Activated T-helper 1 cell treated with anti-CD3 and anti-CD28 coated beads, Interleukin-12 subunit alpha, Interleukin-12 subunit beta, Interleukin-2, Interleukin-4 antibody, amounts not matched to agents 30 ng/mL and 10 ng/mL and 1 ng/mL, durations not matched to agents 14 hours and 24 hours and 36 hours (primary cell): ENCODE data around the gene KCNK15. TPM values are rescaled to one million over a fixed set of nuclear protein-coding genes. Genes with fewer than 3 reads are reported as not detected.
A peak's percentile ranks its signal among the peaks of the same experiment; 100 is the strongest.
"Not testable (repeated sequence)": the region's sequence is repeated elsewhere in the genome, so short reads cannot be mapped to it uniquely, and the experiment has no call there.

Experiments
- DNase-seq: peaks from one replicate; pipeline ENCODE4 v3.0.0; 2021; ENCODE audit warnings: low spot score
- H3K27ac Mint-ChIP-seq: one replicate; pipeline ENCODE4 v1.8.0; 2021; ENCODE audit warnings: mild to moderate bottlenecking, mixed read lengths
- H3K27me3 Mint-ChIP-seq: one replicate; pipeline ENCODE4 v1.8.0; 2022; ENCODE audit warnings: mild to moderate bottlenecking, moderate library complexity, mixed read lengths; ENCODE audit not compliant: insufficient read depth
- H3K36me3 Mint-ChIP-seq: one replicate; pipeline ENCODE4 v1.8.0; 2021; ENCODE audit warnings: low read depth, mixed read lengths
- H3K4me1 Mint-ChIP-seq: one replicate; pipeline ENCODE4 v1.8.0; 2021; ENCODE audit warnings: low read depth, mixed read lengths
- H3K4me3 Mint-ChIP-seq: one replicate; pipeline ENCODE4 v1.8.0; 2021; ENCODE audit warnings: mild to moderate bottlenecking, moderate library complexity, mixed read lengths
- H3K9me3 Mint-ChIP-seq: one replicate; pipeline ENCODE4 v1.8.0; 2021; ENCODE audit warnings: mixed read lengths
- intact Hi-C: fragments of 100-400 bp; cut with micrococcal nuclease; formaldehyde crosslinking; loops from one replicate; pipeline ENCODE4 v1.15.1; 2024
- total RNA-seq: library from RNA; stranded (reverse); gene quantifications from 2 replicates; pipeline ENCODE4 v1.2.3, GENCODE V29; 2022

KCNK15 gene
- total RNA-seq, 1 donor from 2014 or later = 1.1 TPM

DNA sequence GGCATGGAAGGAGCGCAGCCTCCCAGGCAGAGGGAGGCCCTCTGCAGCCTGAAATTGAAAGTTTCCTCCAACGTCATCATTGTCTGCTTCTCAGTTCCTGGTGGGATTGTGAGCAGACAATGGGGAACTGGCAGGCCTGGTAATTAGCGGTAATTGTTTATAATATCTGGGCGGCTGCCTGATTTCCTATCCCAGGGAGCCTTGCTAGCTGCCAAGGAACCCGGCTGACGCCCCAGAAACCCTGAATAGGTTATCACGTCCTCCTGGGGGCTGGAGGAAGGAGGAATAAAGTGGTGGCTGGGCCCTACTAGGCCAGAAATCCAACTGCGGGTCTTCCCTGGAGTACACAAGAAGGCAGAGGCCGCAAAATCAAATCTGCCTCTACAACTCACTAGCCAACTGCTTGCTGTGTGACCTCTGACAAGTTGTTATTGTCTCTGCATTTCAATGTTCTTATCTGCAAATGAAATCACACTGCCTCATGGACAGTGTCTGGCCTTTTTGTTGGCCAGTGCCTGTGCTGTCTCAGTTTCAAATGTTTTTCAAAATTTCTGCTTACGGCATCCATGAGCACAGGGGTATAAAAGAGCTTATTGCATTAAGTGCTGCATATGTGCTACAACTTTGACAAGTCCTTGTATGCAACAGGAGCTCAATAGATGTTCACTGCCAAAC is 16.9 kb downstream of the KCNK15 start:
- H3K27ac Mint-ChIP-seq = no peak overlapping the region
- DNase-seq = no peak
- no peaks in the 10 kb centered on the region for H3K4me1 Mint-ChIP-seq
- no peak overlapping the region for H3K4me3 Mint-ChIP-seq
- intact Hi-C loops = no loop called here
- H3K9me3 Mint-ChIP-seq = no peaks in the 10 kb centered on the region
- H3K27me3 Mint-ChIP-seq = peaks cover 12% of the 10 kb centered on the region
- no peaks in the 10 kb centered on the region for H3K36me3 Mint-ChIP-seq

DNA sequence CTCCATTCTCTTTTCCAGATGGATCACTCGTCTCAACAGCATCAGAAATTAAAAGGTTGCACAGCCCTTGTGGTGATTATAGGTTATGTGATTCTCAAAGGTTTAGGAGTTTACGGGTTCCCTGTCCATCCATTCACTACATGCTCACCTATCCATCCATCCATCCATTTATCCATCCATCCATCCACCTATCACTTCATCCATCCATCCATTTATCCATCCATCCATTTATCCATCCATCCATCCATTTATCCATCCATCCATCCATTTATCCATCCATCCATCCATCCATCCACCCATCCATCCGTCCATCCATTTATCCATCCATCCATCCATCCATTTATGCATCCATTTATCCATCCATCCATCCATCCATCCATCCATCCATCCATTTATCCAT is 18.1 kb downstream of the KCNK15 start:
- DNase-seq, intact Hi-C loops, H3K4me3 Mint-ChIP-seq, H3K27ac Mint-ChIP-seq, H3K4me1 Mint-ChIP-seq, H3K36me3 Mint-ChIP-seq, H3K9me3 Mint-ChIP-seq: not testable (repeated sequence)
- H3K27me3 Mint-ChIP-seq = peaks cover 12% of the 10 kb centered on the region

DNA sequence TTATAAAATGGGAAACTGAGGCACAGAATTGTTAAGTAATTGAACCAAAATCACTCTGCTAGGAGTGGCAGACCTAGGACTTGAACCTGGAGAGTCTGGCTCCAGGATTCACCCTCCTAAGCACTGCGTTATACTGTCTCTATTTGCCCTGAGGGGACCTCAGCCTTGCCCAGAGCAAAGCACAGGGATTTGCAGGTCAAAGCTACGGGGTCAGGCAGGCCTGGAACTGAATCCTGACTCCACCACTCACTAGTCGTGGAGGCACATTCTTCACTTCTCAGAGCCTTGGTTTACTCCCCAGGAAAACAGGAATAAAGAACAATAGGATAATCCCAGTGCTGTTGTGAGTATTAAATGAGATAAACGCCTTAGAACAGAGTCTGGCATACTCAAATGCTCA is 19.4 kb downstream of the KCNK15 start:
- Mint-ChIP-seq H3K9me3 (no peaks in the 10 kb centered on the region), H3K27me3 (peaks cover 10% of the 10 kb centered on the region), H3K36me3 (no peaks in the 10 kb centered on the region), H3K27ac (no peak overlapping the region), H3K4me1 (no peaks in the 10 kb centered on the region), H3K4me3 (no peak overlapping the region)
- intact Hi-C loops = no loop called here
- DNase-seq = no peak

DNA sequence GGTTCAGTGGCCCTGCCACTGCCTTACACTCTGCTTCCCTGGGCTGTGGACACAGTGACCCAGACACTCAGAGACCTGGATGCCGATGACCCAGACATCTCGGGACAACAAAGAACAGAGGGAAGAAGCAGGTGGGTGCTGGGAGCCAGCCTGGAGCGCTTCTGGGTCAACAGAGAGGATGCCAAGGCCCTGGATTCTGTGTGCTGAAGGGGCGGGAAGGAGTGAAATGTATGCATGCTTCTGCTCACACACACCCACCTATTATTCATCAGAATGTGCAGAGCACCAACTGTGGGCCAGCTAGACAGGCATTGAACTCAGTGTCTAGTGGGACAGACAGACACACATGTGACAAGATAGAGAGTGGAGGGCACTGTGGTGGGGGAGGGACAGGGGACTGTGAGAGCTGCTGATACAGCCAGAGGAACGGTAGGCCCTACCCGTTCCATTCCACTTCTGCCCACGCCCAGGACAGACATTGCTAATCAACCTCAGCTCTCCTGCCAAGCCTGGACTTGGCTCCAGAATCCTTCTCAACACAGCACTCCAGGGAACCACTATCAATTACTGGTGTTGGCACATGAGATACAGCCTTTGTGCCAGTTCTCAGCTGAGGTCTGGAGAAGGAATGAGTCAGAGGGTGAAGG is 20.2 kb downstream of the KCNK15 start:
- no peak overlapping the region for H3K27ac Mint-ChIP-seq
- peaks cover 8% of the 10 kb centered on the region for H3K27me3 Mint-ChIP-seq
- no peaks in the 10 kb centered on the region for H3K9me3 Mint-ChIP-seq
- intact Hi-C loops = no loop called here
- H3K4me3 Mint-ChIP-seq = no peak overlapping the region
- no peaks in the 10 kb centered on the region for H3K4me1 Mint-ChIP-seq
- no peak for DNase-seq
- H3K36me3 Mint-ChIP-seq = no peaks in the 10 kb centered on the region

DNA sequence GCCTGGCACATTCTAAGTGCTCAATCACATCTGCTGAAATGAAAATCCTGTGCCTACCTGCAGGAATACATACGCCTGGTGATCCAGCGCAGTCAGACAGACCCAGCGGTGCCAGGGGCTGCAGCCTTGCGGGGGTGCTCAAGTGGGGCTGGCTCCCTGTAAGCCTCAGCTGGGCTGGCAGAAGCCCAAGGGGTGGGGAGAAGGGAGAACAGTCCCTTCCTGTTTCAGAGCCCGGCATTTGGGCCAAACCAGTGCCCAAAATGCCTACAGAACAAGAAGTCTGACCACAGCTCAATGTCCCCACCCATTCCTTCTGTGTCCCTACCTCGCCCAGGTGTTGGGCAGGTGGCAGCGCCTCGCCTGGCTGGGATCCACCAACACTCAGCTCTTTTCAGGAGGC is 22.6 kb downstream of the KCNK15 start:
- H3K4me1 Mint-ChIP-seq = no peaks in the 10 kb centered on the region
- no peaks in the 10 kb centered on the region for H3K9me3 Mint-ChIP-seq
- no peaks in the 10 kb centered on the region for H3K36me3 Mint-ChIP-seq
- no peak overlapping the region for H3K4me3 Mint-ChIP-seq
- peaks cover 8% of the 10 kb centered on the region for H3K27me3 Mint-ChIP-seq
- H3K27ac Mint-ChIP-seq = no peak overlapping the region
- no peak for DNase-seq
- intact Hi-C loops = no loop called here

DNA sequence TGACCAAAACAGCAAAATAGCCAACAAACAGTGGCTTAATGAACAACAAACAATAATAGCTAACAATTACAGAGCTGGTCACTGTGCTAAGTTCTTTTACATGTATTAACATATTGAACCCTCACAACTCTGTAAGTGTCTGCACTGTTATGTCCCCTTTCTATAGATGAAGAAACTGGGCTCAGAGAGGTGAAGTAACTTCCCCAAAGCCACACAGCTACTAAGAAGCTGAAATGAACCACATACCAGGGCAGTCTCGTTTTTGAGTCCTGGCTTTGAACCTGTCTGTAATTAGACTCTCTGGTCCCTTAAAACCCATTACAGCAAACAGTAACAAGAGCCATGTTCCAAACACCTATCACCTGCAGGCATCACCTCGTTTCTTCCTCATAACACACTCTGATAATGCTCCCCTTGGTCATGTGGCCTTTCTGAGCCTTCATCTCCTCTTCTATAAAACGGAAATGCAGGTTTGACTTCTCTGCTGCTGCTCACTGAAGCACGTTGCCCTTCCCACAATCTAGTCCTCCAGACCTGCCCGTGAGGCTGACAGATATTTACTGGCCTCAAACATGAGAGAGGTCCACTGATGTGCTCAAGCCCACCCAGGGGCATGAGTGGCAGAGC is 23.3 kb downstream of the KCNK15 start:
- no peaks in the 10 kb centered on the region for H3K36me3 Mint-ChIP-seq
- H3K27me3 Mint-ChIP-seq = peaks cover 8% of the 10 kb centered on the region
- H3K27ac Mint-ChIP-seq = no peak overlapping the region
- intact Hi-C loops = no loop called here
- H3K4me3 Mint-ChIP-seq = no peak overlapping the region
- no peaks in the 10 kb centered on the region for H3K4me1 Mint-ChIP-seq
- no peaks in the 10 kb centered on the region for H3K9me3 Mint-ChIP-seq
- DNase-seq = no peak

DNA sequence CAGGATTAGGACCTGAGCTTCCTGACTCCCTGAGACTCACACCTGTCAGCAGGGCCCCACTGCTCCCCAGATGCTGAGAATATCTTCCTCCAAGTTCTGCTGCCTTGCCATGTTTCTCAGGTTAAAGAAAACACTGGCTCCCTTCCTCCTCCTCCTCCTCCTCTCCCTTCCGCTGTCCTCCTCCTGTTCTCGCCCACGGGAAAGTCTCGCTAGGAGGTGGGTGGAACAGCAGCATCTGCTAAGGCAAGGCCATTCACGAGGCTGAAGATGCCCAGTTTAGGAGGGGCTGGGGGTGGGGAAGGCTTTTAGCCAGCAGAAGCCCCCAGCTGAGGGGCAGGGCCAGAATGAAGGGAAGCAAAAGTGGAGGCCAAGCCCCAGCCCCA is 23.8 kb downstream of the KCNK15 start:
- intact Hi-C loops = no loop called here
- Mint-ChIP-seq H3K9me3 (no peaks in the 10 kb centered on the region), H3K27ac (no peak overlapping the region)

DNA sequence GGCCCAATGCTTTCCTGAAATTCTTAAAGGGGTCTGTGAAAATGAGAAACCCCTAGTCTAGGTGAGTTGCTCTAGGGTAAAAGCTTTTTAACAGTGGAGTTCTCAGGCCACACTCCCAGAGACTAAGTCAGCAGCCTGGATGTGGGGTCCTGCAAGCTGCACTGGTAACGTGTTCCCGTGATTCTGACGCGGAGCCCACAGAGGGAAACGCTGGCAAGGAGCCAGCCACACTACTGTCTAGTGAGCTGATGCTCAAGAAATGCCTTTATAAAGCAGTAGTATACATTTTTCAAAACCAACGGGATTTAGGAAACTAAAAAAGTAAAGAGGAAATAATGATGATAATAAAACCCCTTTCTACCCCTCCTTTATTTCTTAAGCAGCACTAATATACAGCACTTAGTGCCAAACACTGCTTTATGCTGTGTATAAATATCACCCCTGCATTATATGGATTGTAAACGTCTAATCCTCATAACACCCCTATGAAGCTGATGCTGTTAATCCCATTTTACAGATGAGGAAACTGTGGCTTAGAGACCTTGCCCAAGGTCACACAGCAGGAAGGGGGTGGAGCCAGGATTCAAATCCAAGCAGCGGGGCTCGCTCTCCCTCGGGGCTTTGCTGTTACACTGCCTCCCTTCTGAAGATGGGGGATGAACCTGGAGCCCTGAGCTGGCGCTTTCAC is 25.0 kb downstream of the KCNK15 start:
- Mint-ChIP-seq H3K27ac (no peak overlapping the region), H3K4me3 (no peak overlapping the region), H3K36me3 (no peaks in the 10 kb centered on the region), H3K4me1 (no peaks in the 10 kb centered on the region), H3K9me3 (no peaks in the 10 kb centered on the region), H3K27me3 (peaks cover 6% of the 10 kb centered on the region)
- intact Hi-C loops = no loop called here
- DNase-seq = no peak

More for the DNA sequence above, 23.8 kb downstream of the KCNK15 start:
- H3K4me3 Mint-ChIP-seq = no peak overlapping the region
- no peaks in the 10 kb centered on the region for H3K36me3 Mint-ChIP-seq
- DNase-seq = no peak
- peaks cover 8% of the 10 kb centered on the region for H3K27me3 Mint-ChIP-seq
- H3K4me1 Mint-ChIP-seq = no peaks in the 10 kb centered on the region

DNA sequence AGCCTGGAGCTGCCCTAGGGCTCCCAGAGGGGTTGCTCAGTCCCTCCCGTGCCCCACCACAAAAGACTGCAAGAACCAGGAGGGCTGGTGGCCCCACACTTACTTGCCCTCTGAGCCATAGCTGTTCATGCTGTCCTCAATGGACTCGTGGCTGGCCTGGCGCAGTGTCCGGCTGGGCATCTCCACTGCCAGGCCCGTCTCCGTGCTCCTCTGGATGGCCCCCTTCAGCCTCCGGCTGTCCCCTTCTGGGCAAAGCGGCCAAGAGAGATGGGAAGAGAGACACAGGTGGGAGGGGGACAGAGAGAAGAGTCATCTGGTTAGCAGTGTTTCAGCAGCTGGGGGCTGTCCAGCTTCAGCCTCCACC is 25.5 kb downstream of the KCNK15 start:
- Mint-ChIP-seq H3K4me1 (no peaks in the 10 kb centered on the region), H3K4me3 (no peak overlapping the region), H3K9me3 (no peaks in the 10 kb centered on the region), H3K27me3 (peaks cover 5% of the 10 kb centered on the region), H3K36me3 (no peaks in the 10 kb centered on the region), H3K27ac (no peak overlapping the region)
- no peak for DNase-seq
- intact Hi-C loops = no loop called here

DNA sequence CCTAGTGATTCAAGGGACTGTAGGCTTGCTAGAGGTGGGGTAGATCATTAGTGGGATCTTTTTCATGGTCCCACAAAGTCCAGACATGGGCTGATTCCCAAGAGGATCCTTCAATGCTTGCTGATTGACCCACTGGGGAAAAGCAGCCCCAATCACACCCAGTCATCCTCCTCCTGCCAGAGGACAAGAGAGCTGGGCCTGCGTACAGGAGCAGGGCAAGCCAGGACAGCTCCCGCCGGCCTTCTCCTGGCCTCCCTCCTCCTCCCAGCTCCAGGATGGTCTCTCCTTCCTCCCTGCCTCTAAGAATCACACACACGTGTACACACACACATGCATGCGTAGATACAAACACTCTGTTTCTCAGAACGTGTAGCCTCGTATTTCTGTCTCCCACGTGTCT is 27.0 kb downstream of the KCNK15 start:
- Mint-ChIP-seq H3K9me3 (no peaks in the 10 kb centered on the region), H3K36me3 (no peaks in the 10 kb centered on the region), H3K4me3 (no peak overlapping the region), H3K27me3 (peaks cover 5% of the 10 kb centered on the region), H3K4me1 (no peaks in the 10 kb centered on the region), H3K27ac (no peak overlapping the region)
- intact Hi-C loops = no loop called here
- no peak for DNase-seq

DNA sequence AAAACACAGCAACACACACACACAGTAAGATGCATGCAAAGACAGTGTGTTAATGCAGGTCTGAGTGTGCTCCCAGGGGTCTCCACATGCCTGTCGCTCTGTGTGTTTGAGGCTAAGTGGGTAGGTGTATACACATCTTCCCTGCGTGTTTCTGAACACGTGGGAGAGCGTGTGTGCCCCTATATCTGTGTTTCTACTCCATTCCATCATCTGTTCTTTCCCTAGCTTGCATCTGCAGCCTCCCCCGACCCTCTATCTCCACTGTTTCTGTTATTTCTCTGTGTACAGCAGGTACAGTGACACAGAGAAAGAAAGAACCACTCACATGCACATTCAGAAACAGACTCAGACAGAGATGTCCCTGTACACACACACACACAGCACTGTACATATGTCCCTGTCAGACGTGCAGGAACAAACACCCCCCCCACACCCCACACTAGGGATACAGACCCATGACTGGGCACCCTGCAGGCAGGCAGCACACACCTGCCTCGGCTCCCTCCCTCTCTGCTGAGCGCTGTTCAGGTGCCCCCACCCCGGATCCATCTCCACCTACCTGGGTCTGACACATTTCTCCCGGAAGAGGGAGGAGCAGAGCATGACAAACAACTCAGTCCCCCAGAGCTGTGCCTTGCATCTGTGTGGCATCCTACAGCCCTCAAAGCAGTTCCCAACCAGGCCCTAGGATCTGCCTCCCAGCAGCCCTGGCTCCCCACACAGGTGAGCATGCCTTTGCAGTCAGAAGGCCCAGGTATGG is 27.6 kb downstream of the KCNK15 start:
- Mint-ChIP-seq H3K4me3 (no peak overlapping the region), H3K27me3 (peaks cover 5% of the 10 kb centered on the region), H3K27ac (no peak overlapping the region), H3K4me1 (no peaks in the 10 kb centered on the region), H3K9me3 (no peaks in the 10 kb centered on the region), H3K36me3 (no peaks in the 10 kb centered on the region)
- DNase-seq = no peak
- intact Hi-C loops = no loop called here

DNA sequence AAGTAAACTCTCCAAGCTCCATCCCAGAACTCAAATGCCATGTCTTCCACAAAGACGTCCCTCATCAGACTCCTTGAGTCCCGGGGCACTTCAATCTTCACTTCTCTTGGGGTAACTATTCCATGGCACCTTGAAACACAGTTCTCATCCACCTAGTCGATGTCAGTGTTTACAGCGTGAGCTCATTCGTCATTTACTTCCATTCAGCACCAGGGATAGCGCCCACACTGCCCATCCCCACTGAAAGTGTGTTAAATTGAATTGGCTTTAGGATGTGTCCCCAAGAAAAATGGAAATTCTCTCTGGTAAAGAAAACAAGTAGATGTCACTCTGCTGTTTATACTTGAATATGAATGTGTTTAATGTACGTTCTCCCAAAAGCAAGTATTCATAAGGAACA is 31.3 kb downstream of the KCNK15 start:
- Mint-ChIP-seq H3K4me1 (no peaks in the 10 kb centered on the region), H3K27me3 (peaks cover 6% of the 10 kb centered on the region), H3K9me3 (no peaks in the 10 kb centered on the region), H3K4me3 (no peak overlapping the region), H3K36me3 (no peaks in the 10 kb centered on the region), H3K27ac (no peak overlapping the region)
- no peak for DNase-seq
- intact Hi-C loops = no loop called here

DNA sequence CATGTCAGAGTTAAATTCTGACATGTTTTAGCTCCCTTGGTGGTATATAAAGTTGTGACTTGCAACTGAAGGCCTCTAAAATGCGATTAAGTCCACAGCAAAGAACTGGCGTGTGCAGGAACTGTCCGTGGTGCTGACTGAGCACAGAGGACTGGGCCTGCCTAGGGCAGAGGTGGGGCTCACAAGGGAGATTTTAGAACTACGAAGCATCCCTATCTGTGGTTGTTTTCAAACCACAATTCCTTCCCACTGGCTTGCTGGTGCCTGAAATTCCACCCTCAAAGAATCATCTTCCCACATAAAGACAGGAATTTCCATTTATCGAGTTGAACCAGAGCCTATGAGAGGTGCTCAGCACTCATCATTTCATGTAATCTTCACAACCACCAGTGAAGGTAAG is 34.6 kb downstream of the KCNK15 start:
- H3K4me1 Mint-ChIP-seq = no peaks in the 10 kb centered on the region
- H3K27ac Mint-ChIP-seq = no peak overlapping the region
- peaks cover 6% of the 10 kb centered on the region for H3K27me3 Mint-ChIP-seq
- peak; percentile 19 for DNase-seq
- no peaks in the 10 kb centered on the region for H3K36me3 Mint-ChIP-seq
- H3K4me3 Mint-ChIP-seq = no peak overlapping the region
- intact Hi-C loops = no loop called here
- H3K9me3 Mint-ChIP-seq = no peaks in the 10 kb centered on the region
